ENCODE results near the gene KRTAP5-5. TPM values are rescaled to one million over a fixed set of nuclear protein-coding genes. Genes with fewer than 3 reads are reported as not detected.

Gene KRTAP5-5
- total RNA-seq, 2 donors from 2014 or later = not detected

DNA sequence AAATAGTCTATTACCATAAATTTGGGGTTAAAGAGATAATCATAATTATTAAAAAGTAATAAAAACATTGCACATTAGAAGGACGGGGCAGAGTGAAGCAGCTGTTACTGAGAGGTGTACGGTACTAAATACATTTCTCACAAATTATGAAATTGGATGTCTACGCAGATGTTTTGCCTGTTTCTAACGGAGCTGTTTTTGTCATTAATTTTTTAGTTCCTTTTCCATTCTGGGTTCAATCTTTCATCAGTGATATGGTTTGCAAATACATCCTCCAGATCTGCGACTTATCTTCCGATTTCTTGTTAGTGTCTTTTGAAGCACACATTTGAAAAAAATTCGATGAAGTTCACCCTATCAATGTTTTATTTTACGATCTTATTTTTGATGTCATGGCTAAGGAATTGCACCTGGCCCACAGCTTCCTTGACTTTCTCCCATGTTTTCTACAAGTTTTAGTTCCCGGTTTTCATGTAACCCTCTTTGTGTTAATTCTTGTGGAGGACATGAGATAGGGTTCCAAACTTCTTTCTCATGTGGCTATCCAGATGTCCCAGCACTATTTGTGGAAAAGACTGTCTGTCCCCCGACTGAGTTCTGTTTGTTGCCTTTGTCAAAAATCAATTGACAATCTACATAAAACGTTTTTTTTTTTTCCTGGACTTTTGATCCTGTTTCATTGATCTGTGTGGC is 46.1 kb downstream of the KRTAP5-5 start:
- 67% methylated on average over 11 of the region's 11 CpGs for WGBS
- no peak for DNase-seq (ENCODE audit: low spot score)
- H3K36me3 ChIP-seq = no peaks in the 10 kb centered on the region
- H3K27ac ChIP-seq = no peak overlapping the region
- no peaks in the 10 kb centered on the region for H3K4me1 ChIP-seq (replicated peaks)
- intact Hi-C loops (cut with DNase I) = no loop called here
- no peak overlapping the region for H3K4me3 ChIP-seq
- no peaks in the 10 kb centered on the region for H3K9me3 ChIP-seq
- no peak for TF ChIP-seq POLR2A (IDR thresholded peaks at IDR 0.05)
- TF ChIP-seq POLR2AphosphoS5 (IDR thresholded peaks at IDR 0.05) = no peak
- TF ChIP-seq, protein P1, sequence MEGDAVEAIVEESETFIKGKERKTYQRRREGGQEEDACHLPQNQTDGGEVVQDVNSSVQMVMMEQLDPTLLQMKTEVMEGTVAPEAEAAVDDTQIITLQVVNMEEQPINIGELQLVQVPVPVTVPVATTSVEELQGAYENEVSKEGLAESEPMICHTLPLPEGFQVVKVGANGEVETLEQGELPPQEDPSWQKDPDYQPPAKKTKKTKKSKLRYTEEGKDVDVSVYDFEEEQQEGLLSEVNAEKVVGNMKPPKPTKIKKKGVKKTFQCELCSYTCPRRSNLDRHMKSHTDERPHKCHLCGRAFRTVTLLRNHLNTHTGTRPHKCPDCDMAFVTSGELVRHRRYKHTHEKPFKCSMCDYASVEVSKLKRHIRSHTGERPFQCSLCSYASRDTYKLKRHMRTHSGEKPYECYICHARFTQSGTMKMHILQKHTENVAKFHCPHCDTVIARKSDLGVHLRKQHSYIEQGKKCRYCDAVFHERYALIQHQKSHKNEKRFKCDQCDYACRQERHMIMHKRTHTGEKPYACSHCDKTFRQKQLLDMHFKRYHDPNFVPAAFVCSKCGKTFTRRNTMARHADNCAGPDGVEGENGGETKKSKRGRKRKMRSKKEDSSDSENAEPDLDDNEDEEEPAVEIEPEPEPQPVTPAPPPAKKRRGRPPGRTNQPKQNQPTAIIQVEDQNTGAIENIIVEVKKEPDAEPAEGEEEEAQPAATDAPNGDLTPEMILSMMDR (IDR thresholded peaks at IDR 0.05) = no peak
- H3K27me3 ChIP-seq (replicated peaks; ENCODE audit: insufficient read depth) = no peaks in the 10 kb centered on the region

DNA sequence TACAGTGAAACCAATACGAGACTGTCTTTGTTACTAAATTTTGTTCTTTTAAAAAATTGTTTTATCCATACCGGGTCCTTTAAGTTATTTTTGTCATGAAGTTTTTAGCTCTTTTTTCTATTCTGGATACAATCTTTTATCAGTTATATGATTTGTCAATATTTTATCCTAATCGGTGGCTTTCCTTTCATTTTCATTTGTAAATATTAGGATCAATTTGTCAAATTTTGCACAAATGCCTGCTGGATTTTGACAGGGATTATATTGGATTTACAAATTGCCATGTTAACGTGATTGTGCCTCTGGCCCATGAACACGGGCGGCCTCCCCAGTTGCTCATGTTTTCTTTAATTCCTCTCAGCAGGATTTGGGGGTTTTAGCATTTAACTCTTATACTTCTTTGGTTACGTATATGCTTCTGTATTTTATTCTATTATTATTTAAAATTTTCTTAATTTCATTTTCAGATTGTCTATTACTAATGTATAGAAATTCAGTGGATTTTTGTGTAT is 46.7 kb downstream of the KRTAP5-5 start:
- DNase-seq (ENCODE audit: low spot score) = no peak
- no peaks in the 10 kb centered on the region for H3K9me3 ChIP-seq

DNA sequence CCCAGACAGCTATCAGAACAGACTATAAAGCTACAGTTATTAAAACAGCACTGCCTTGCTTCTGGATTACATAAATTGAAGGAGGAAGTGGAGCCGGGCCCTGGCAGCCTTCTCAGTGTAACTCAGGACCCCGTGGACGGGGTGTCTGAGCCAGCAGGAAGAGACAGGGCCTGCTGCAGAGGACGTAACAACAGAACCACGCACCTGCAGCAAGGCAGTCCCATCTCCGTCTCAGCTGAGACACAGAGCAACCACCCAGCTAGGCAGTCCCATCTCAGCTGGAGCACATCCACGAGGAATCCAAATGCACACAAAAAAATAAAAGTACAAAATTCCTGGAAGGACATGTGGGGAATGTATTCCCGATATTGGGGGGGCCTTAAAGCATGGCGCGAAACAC is 50.3 kb downstream of the KRTAP5-5 start:
- intact Hi-C loops (cut with DNase I) = no loop called here
- 86% methylated on average over 10 of the region's 10 CpGs for WGBS
- TF ChIP-seq, protein P1 (IDR thresholded peaks at IDR 0.05) = no peak
- Histone ChIP-seq H3K4me3 (no peak overlapping the region), H3K9me3 (no peaks in the 10 kb centered on the region), H3K36me3 (no peaks in the 10 kb centered on the region), H3K4me1 (replicated peaks) (no peaks in the 10 kb centered on the region), H3K27me3 (replicated peaks; ENCODE audit: insufficient read depth) (no peaks in the 10 kb centered on the region), H3K27ac (no peak overlapping the region)
- no peak for DNase-seq (ENCODE audit: low spot score)

More for the DNA sequence above, 46.7 kb downstream of the KRTAP5-5 start:
- no peak overlapping the region for H3K4me3 ChIP-seq
- H3K4me1 ChIP-seq (replicated peaks) = no peaks in the 10 kb centered on the region
- H3K27ac ChIP-seq = no peak overlapping the region
- H3K27me3 ChIP-seq (replicated peaks; ENCODE audit: insufficient read depth) = no peaks in the 10 kb centered on the region
- WGBS = 91% methylated on average over 7 of the region's 7 CpGs
- intact Hi-C loops (cut with DNase I) = no loop called here
- H3K36me3 ChIP-seq = no peaks in the 10 kb centered on the region
- no peak for TF ChIP-seq POLR2AphosphoS5 (IDR thresholded peaks at IDR 0.05)
- TF ChIP-seq, protein P1 (IDR thresholded peaks at IDR 0.05) = no peak
- no peak for TF ChIP-seq POLR2A (IDR thresholded peaks at IDR 0.05)

Other genes with a start within 250 kb of the KRTAP5-5 start
- 10 to 100 TPM in 1 of 2 donors, under 1 TPM in 1; 0.96 to 29.7 TPM for gene BRSK2, start 239.8 kb upstream of the KRTAP5-5 start, total RNA-seq
- 10 to 100 TPM; 39.3 to 46.5 TPM for gene MOB2, start 143.0 kb upstream of the KRTAP5-5 start, total RNA-seq
- gene DUSP8, start 57.5 kb upstream of the KRTAP5-5 start, total RNA-seq = 10 to 100 TPM in 1 of 2 donors, 1 to 10 TPM in 1; 8.8 to 17.2 TPM
- gene KRTAP5-1, start 44.5 kb upstream of the KRTAP5-5 start, total RNA-seq = not detected
- not detected for gene KRTAP5-2, start 31.5 kb upstream of the KRTAP5-5 start, total RNA-seq
- not detected for gene KRTAP5-3, start 21.3 kb upstream of the KRTAP5-5 start, total RNA-seq
- gene KRTAP5-4, start 7.6 kb upstream of the KRTAP5-5 start, total RNA-seq = not detected
- not detected for gene KRTAP5-6, start 67.4 kb downstream of the KRTAP5-5 start, total RNA-seq
- 1 to 10 TPM; 2.6 to 3.1 TPM for gene IFITM10, start 120.8 kb downstream of the KRTAP5-5 start, total RNA-seq
- 100 to 1,000 TPM; 497 to 983 TPM for gene CTSD, start 134.2 kb downstream of the KRTAP5-5 start, total RNA-seq
- 1 to 10 TPM; 1.7 to 4.1 TPM for gene SYT8, start 205.2 kb downstream of the KRTAP5-5 start, total RNA-seq
- gene TNNI2, start 209.2 kb downstream of the KRTAP5-5 start, total RNA-seq = 1 to 10 TPM in 1 of 2 donors, not detected in 1; 5.5 TPM
- gene LSP1, start 223.3 kb downstream of the KRTAP5-5 start, total RNA-seq = 10 to 100 TPM in 1 of 2 donors, 1 to 10 TPM in 1; 6.7 to 11.6 TPM

All from prostate gland (tissue), 2 donors.